Endodermal cell (in vitro differentiated cells): Measurements from ENCODE around the gene DGKH. TPM values are rescaled to one million over a fixed set of nuclear protein-coding genes. Genes with fewer than 3 reads are reported as not detected.

Source experiments
- DNase-seq: peaks from one replicate; pipeline ENCODE4 v3.0.0-alpha.2; 2017
- H3K27ac ChIP-seq: 2 replicates; pipeline ENCODE4 v1.5.1; 2013; ENCODE audit warnings: mild to moderate bottlenecking, low read depth, low read length, moderate library complexity
- H3K27me3 ChIP-seq: 2 replicates; pipeline ENCODE4 v1.6.1; 2013; ENCODE audit warnings: mild to moderate bottlenecking, low read length, moderate library complexity; ENCODE audit not compliant: insufficient read depth, control insufficient read depth, poor library complexity, severe bottlenecking
- H3K36me3 ChIP-seq: 2 replicates; pipeline ENCODE4 v1.7.0; 2013; ENCODE audit warnings: mild to moderate bottlenecking, low read length, moderate library complexity; ENCODE audit not compliant: control insufficient read depth, insufficient read depth
- H3K4me1 ChIP-seq: one replicate; pipeline ENCODE4 v1.7.0; 2013; ENCODE audit warnings: low read length; ENCODE audit not compliant: control insufficient read depth, insufficient read depth
- H3K4me3 ChIP-seq: 2 replicates; pipeline ENCODE4 v1.5.1; 2013; ENCODE audit warnings: mild to moderate bottlenecking, low read length, moderate library complexity
- H3K9ac ChIP-seq: 2 replicates; pipeline ENCODE4 v1.6.1; 2013; ENCODE audit warnings: mild to moderate bottlenecking, low read length, moderate library complexity; ENCODE audit not compliant: poor library complexity, severe bottlenecking; ENCODE audit errors: extremely low read depth
- H3K9me3 ChIP-seq: 2 replicates; pipeline ENCODE4 v1.6.1; 2013; ENCODE audit warnings: mild to moderate bottlenecking, low read length, moderate library complexity; ENCODE audit not compliant: control insufficient read depth
- H3K27ac Mint-ChIP-seq: 2 replicates; pipeline ENCODE4 v1.8.0; 2020; ENCODE audit warnings: mixed read lengths
- H3K27me3 Mint-ChIP-seq: 2 replicates; pipeline ENCODE4 v1.8.0; 2021; ENCODE audit warnings: mild to moderate bottlenecking, mixed read lengths; ENCODE audit not compliant: insufficient read depth
- H3K36me3 Mint-ChIP-seq: 2 replicates; pipeline ENCODE4 v1.8.0; 2020; ENCODE audit warnings: low read depth, mixed read lengths
- H3K4me1 Mint-ChIP-seq: 2 replicates; pipeline ENCODE4 v1.8.0; 2020; ENCODE audit warnings: mixed read lengths
- H3K4me3 Mint-ChIP-seq: 2 replicates; pipeline ENCODE4 v1.8.0; 2020; ENCODE audit warnings: mild to moderate bottlenecking, moderate library complexity, mixed read lengths
- H3K9me3 Mint-ChIP-seq: 2 replicates; pipeline ENCODE4 v1.8.0; 2020; ENCODE audit warnings: mild to moderate bottlenecking, mixed read lengths
- WGBS, 2 experiments: methylation state at CpG; one replicate each; pipeline versions ENCODE4 v1.1.5 to v1.1.7; 2013; ENCODE audit warnings: missing lambda C conversion rate in 2 of 2, mixed read lengths in 1 of 2; ENCODE audit not compliant: insufficient coverage in 1 of 2, insufficient read length in 1 of 2; 5-methylcytosine and 5-hydroxymethylcytosine counted together
- total RNA-seq, 2 donors: library from RNA; stranded (reverse); fragmentation: NEBNext Ultra II Directional in 1 of 2; extraction: Animal tissue kit (Norgen Biotek cat#: 25700) in 1 of 2; gene quantifications; 2 replicates in 1 of 2; 3 replicates in 1 of 2; pipeline ENCODE4 v1.2.1, GENCODE V29; 2021
- TF ChIP-seq, protein P1 (sequence below): fragments of 200-600 bp; sonication (generic); conservative IDR thresholded peaks from 2 replicates; pipeline ENCODE4 v1.5.0; 2021; ENCODE audit warnings: antibody characterized with exemption, mild to moderate bottlenecking

DGKH gene
- total RNA-seq, 2 donors from 2014 or later = 7.1 to 11.5 TPM

DNA sequence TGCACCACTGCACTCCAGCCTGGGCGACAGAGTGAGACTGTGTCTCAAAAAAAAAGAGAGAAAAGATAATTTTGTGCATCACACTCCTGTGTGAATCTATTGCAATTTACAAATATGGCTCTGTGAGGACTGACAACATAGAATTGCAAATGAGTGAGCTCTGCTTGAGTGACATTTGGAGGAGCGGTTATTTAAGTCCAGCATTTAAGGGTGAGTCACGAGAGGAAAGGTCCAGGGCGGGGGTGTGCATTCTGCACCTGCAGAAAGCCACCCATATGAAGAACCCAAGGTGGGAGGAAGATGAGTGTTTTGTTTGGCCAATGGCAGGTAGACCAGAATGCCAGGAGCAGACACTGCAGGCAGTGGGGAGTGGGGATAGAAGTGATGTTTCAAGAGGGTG is 58.5 kb downstream of the DGKH start:
- TF ChIP-seq, protein P1, sequence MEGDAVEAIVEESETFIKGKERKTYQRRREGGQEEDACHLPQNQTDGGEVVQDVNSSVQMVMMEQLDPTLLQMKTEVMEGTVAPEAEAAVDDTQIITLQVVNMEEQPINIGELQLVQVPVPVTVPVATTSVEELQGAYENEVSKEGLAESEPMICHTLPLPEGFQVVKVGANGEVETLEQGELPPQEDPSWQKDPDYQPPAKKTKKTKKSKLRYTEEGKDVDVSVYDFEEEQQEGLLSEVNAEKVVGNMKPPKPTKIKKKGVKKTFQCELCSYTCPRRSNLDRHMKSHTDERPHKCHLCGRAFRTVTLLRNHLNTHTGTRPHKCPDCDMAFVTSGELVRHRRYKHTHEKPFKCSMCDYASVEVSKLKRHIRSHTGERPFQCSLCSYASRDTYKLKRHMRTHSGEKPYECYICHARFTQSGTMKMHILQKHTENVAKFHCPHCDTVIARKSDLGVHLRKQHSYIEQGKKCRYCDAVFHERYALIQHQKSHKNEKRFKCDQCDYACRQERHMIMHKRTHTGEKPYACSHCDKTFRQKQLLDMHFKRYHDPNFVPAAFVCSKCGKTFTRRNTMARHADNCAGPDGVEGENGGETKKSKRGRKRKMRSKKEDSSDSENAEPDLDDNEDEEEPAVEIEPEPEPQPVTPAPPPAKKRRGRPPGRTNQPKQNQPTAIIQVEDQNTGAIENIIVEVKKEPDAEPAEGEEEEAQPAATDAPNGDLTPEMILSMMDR = no peak
- no peak overlapping the region for H3K9ac ChIP-seq
- H3K27me3 Mint-ChIP-seq = no peaks in the 10 kb centered on the region
- no peak for DNase-seq
- peaks cover 5% of the 10 kb centered on the region for H3K9me3 ChIP-seq
- no peaks in the 10 kb centered on the region for H3K4me1 Mint-ChIP-seq
- 94 to 100% methylated on average over 2 to 4 of the region's 4 CpGs for WGBS, 2 experiments
- H3K4me1 ChIP-seq = no peaks in the 10 kb centered on the region
- no peaks in the 10 kb centered on the region for H3K36me3 Mint-ChIP-seq
- H3K36me3 ChIP-seq = no peaks in the 10 kb centered on the region
- no peak overlapping the region for H3K4me3 ChIP-seq
- H3K27me3 ChIP-seq = no peaks in the 10 kb centered on the region
- H3K27ac Mint-ChIP-seq = no peak overlapping the region
- H3K9me3 Mint-ChIP-seq = peaks cover 1% of the 10 kb centered on the region
- peak overlapping the region; percentile 45 for H3K27ac ChIP-seq
- H3K4me3 Mint-ChIP-seq = no peak overlapping the region

DNA sequence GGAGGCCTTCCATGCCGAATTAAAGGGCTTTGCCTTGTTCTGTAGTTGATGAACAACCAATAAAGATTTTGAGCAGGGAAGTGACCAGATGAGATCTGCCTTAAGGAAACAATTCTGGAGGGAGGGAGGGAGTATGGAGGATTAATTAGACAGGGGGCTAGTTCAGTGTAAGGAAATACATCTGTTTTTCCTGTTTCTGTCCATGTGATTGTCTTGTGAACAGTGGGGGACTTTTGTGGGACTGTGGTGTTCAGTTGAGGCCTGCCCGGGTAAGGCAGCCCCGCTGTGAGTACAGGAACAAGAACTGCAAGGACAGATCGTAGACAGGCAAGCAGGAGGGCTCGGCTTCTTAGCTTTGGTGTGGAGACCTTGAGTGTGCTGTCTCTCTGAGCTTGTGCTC is 59.0 kb downstream of the DGKH start:
- 74 to 86% methylated on average over 3 to 5 of the region's 5 CpGs for WGBS, 2 experiments
- peak overlapping the region; percentile 45 for H3K27ac ChIP-seq
- Mint-ChIP-seq H3K4me3 (no peak overlapping the region), H3K27ac (no peak overlapping the region), H3K36me3 (no peaks in the 10 kb centered on the region), H3K9me3 (peaks cover 1% of the 10 kb centered on the region), H3K4me1 (no peaks in the 10 kb centered on the region), H3K27me3 (no peaks in the 10 kb centered on the region)
- no peak for DNase-seq
- TF ChIP-seq, protein P1 = no peak
- H3K9ac ChIP-seq = no peak overlapping the region
- no peaks in the 10 kb centered on the region for H3K4me1 ChIP-seq
- H3K36me3 ChIP-seq = no peaks in the 10 kb centered on the region
- H3K27me3 ChIP-seq = no peaks in the 10 kb centered on the region
- H3K4me3 ChIP-seq = no peak overlapping the region
- H3K9me3 ChIP-seq = peaks cover 5% of the 10 kb centered on the region

DNA sequence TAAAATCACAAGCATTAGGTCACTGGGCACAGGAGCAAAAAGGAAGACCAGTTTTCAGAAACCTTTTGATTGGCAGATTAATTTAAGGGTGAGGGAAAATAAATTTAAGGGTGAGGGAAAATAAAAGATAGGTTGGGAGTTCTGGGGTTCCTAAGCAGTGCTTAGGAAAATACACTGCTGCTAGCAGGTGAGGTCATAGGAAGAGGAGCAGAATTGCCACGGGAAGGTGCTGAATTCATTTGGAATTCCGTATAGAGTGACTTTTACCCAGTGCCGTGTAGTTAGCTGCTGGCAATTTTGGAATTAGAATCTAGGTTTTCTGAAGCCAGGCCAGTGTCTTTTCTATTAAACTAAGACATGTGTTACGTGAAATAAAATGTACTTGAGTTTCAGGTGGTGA is 59.8 kb downstream of the DGKH start:
- no peaks in the 10 kb centered on the region for H3K27me3 ChIP-seq
- H3K4me3 Mint-ChIP-seq = no peak overlapping the region
- peaks cover 5% of the 10 kb centered on the region for H3K9me3 ChIP-seq
- H3K9me3 Mint-ChIP-seq = peaks cover 1% of the 10 kb centered on the region
- H3K27ac ChIP-seq = no peak overlapping the region
- 93% methylated on average over 4 of the region's 4 CpGs for WGBS, 2 experiments
- no peak for DNase-seq
- H3K36me3 Mint-ChIP-seq = no peaks in the 10 kb centered on the region
- no peaks in the 10 kb centered on the region for H3K27me3 Mint-ChIP-seq
- TF ChIP-seq, protein P1 = no peak
- no peak overlapping the region for H3K27ac Mint-ChIP-seq
- H3K9ac ChIP-seq = no peak overlapping the region
- no peaks in the 10 kb centered on the region for H3K4me1 Mint-ChIP-seq
- H3K4me1 ChIP-seq = no peaks in the 10 kb centered on the region
- H3K36me3 ChIP-seq = no peaks in the 10 kb centered on the region
- no peak overlapping the region for H3K4me3 ChIP-seq
